Measurements from ENCODE around the gene CRTC1. TPM values are rescaled to one million over a fixed set of nuclear protein-coding genes. Genes with fewer than 3 reads are reported as not detected.
A peak's percentile ranks its signal among the peaks of the same experiment; 100 is the strongest.

The CRTC1 gene
- total and polyA plus RNA-seq, 9 of the 15 experiments (the other 6 are each of a cell fraction or from before 2014, with no cell fraction given): 0.25 to 3.8 (median 1.2) TPM; not detected in 2

- POLR2A ChIA-PET: no interaction called here
- intact Hi-C loops (cut with micrococcal nuclease) (no loop called here), in situ Hi-C loops (cut with MboI) (no loop called here)
- H2AFZ ChIP-seq (ENCODE audit: low read depth, low read length): no peak overlapping the region
- no peak overlapping the region for H3K27ac ChIP-seq (ENCODE audit: extremely low read depth, low read depth, low read length)
- DNase-seq (ENCODE audit: extremely low read depth in 1 of 4, low spot score in 3 of 4) (peak in 3 of 4 experiments; percentile 27 to 62 (median 62)), FAIRE-seq (no peak), ATAC-seq (peak; percentile 29; the same call in 1 of the 3 replicates)
- WGBS (ENCODE audit: insufficient coverage, low coverage, missing lambda C conversion rate): 53% methylated on average over 27 of the region's 34 CpGs
- TF ChIP-seq, protein P1, sequence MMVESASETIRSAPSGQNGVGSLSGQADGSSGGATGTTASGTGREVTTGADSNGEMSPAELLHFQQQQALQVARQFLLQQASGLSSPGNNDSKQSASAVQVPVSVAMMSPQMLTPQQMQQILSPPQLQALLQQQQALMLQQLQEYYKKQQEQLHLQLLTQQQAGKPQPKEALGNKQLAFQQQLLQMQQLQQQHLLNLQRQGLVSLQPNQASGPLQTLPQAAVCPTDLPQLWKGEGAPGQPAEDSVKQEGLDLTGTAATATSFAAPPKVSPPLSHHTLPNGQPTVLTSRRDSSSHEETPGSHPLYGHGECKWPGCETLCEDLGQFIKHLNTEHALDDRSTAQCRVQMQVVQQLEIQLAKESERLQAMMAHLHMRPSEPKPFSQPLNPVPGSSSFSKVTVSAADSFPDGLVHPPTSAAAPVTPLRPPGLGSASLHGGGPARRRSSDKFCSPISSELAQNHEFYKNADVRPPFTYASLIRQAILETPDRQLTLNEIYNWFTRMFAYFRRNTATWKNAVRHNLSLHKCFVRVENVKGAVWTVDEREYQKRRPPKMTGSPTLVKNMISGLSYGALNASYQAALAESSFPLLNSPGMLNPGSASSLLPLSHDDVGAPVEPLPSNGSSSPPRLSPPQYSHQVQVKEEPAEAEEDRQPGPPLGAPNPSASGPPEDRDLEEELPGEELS (CRISPR knock-in tag; IDR thresholded peaks at IDR 0.05; ENCODE audit: borderline replicate concordance): no peak
- TF ChIP-seq ZBTB7A (IDR thresholded peaks at IDR 0.05; ENCODE audit: borderline replicate concordance, control insufficient read depth, low read depth, low read length): no peak; the same call in 1 of the 2 replicates
- no peak for TF ChIP-seq RFX5 (IDR thresholded peaks at IDR 0.05; ENCODE audit: low read depth, low read length)
- TF ChIP-seq POLR2G (IDR thresholded peaks at IDR 0.05; ENCODE audit: low read depth, low read length): 0 out of 2 replicates have a peak, but pooled peaks have one; percentile 25
- TF ChIP-seq GTF2E2 (tag; IDR thresholded peaks at IDR 0.05): no peak
- no peak for TF ChIP-seq NONO (IDR thresholded peaks at IDR 0.05; ENCODE audit: low read depth in 2 of 2, low read length in 1 of 2)
- no peak for TF ChIP-seq ZNF717 (CRISPR knock-in tag; IDR thresholded peaks at IDR 0.05)
- peak; percentile 35; the same call in 1 of the 2 replicates for TF ChIP-seq EGR1 (conservative IDR thresholded peaks at IDR 0.05)
- TF ChIP-seq ZNF707 (CRISPR knock-in tag; conservative IDR thresholded peaks at IDR 0.05): no peak
- peaks cover 5% of the 10 kb centered on the region; the same call in 2 of the 3 replicates for H3K79me2 ChIP-seq (ENCODE audit: control insufficient read depth, insufficient read depth, low read length)
- H3K9me1 ChIP-seq (ENCODE audit: control insufficient read depth, insufficient read depth, low read length): peaks cover 8% of the 10 kb centered on the region
- CTCF ChIA-PET (ENCODE audit: low intra/inter-chr PET ratio): no interaction called here
- H3K4me3 ChIP-seq: no peak overlapping the region
- peaks cover 38% of the 10 kb centered on the region for H4K20me1 ChIP-seq (replicated peaks; ENCODE audit: control insufficient read depth, insufficient read depth, low read length)
- BruUV-seq (replicated peaks): no TSS peak
- H3K4me2 ChIP-seq (ENCODE audit: insufficient read depth, low read length): no peak overlapping the region
- H3K9me3 ChIP-seq (replicated peaks; ENCODE audit: control insufficient read depth, insufficient read depth, low read depth, low read length): no peaks in the 10 kb centered on the region
- H3K36me3 ChIP-seq (ENCODE audit: control insufficient read depth, insufficient read depth, low read length): peaks cover 2% of the 10 kb centered on the region; the same call in 1 of the 3 replicates
- no peaks in the 10 kb centered on the region for H3K27me3 ChIP-seq (ENCODE audit: control insufficient read depth in 2 of 2, insufficient read depth in 2 of 2, low read length in 2 of 2)
- H3K4me1 ChIP-seq (replicated peaks in 1 of 2; ENCODE audit: control insufficient read depth in 2 of 2, insufficient read depth in 2 of 2, low read length in 2 of 2): peaks cover 6 to 43% of the 10 kb centered on the region in 2 experiments; a peak in 3 of 5 replicates
- H3K9ac ChIP-seq (ENCODE audit: insufficient read depth in 1 of 2, low read depth in 2 of 2, low read length in 2 of 2): peak overlapping the region in 1 of 2 experiments; percentile 8; a peak in 1 of 4 replicates
These were observed 32.9 kb upstream of the CRTC1 start for GRCh38 chr19:18650468-18651041.

All from K562 (cell line).